ENCODE data around the gene TMEM138. TPM values are rescaled to one million over a fixed set of nuclear protein-coding genes. Genes with fewer than 3 reads are reported as not detected.

Gene TMEM138
- total RNA-seq, 1 experiment from 2014 or later = 43.6 TPM

GRCh38 chr11:61335355-61335710, 26.8 kb upstream of the TMEM138 start:
- no peak for TF ChIP-seq CTCF (conservative IDR thresholded peaks at IDR 0.05)
- H4K20me1 ChIP-seq (ENCODE audit: control insufficient read depth, insufficient read depth, insufficient read length) = no peaks in the 10 kb centered on the region
- no peak overlapping the region for H3K56ac ChIP-seq (ENCODE audit: insufficient read length, low read depth, low read length)
- H4K8ac ChIP-seq (replicated peaks; ENCODE audit: insufficient read length, low read depth, low read length) = no peak overlapping the region
- H2BK120ac ChIP-seq (ENCODE audit: low read depth, low read length, poor library complexity, severe bottlenecking) = no peak overlapping the region
- no peak overlapping the region for H4K5ac ChIP-seq (ENCODE audit: insufficient read length, low read depth, low read length)
- no peaks in the 10 kb centered on the region for H3K27me3 ChIP-seq (ENCODE audit: insufficient read depth, low read length)
- no peak overlapping the region for H3K4ac ChIP-seq (ENCODE audit: low read depth, low read length)
- H2BK12ac ChIP-seq (ENCODE audit: insufficient read length, low read depth, low read length) = no peak overlapping the region
- Mint-ChIP-seq H3K4me3 (no peak overlapping the region), H3K27ac (peak overlapping the region; percentile 61 to 87 (median 79); a peak in 5 of 7 replicates), H3K27me3 (ENCODE audit: low read depth) (no peaks in the 10 kb centered on the region), H3K9me3 (no peaks in the 10 kb centered on the region; a peak in 1 of 5 replicates), H3K36me3 (ENCODE audit: insufficient read depth in 1 of 3, low read depth in 3 of 3) (peaks cover 7 to 32% (median 24%) of the 10 kb centered on the region in 3 experiments; a peak in 6 of 7 replicates), H3K4me1 (peaks cover 39 to 45% of the 10 kb centered on the region in 2 experiments)
- H3K23me2 ChIP-seq (ENCODE audit: insufficient read length, low read depth, low read length, poor library complexity, severe bottlenecking) = peaks cover 13% of the 10 kb centered on the region
- no peak for DNase-seq
- no peak overlapping the region for H3K18ac ChIP-seq (ENCODE audit: insufficient read length, low read depth, low read length)
- H2AFZ ChIP-seq (ENCODE audit: low read length) = no peak overlapping the region
- no peak overlapping the region for H2AK5ac ChIP-seq (ENCODE audit: insufficient read length, low read length)
- no peak overlapping the region for H3K27ac ChIP-seq (ENCODE audit: insufficient read length, low read depth, low read length)
- no peaks in the 10 kb centered on the region for H3K79me1 ChIP-seq (ENCODE audit: insufficient read depth, low read depth, low read length, poor library complexity, severe bottlenecking)
- peaks cover 5% of the 10 kb centered on the region for H3K4me1 ChIP-seq (ENCODE audit: insufficient read depth, low read length)
- H3K9ac ChIP-seq (ENCODE audit: extremely low read depth, insufficient read length, low read length) = peak overlapping the region; percentile 34
- no peak overlapping the region for H3K4me2 ChIP-seq (ENCODE audit: insufficient read depth, insufficient read length, low read length)
- H2BK15ac ChIP-seq (ENCODE audit: low read depth, low read length) = no peak overlapping the region
- no peak overlapping the region for H3K14ac ChIP-seq (ENCODE audit: insufficient read depth, low read length)
- H3K23ac ChIP-seq (ENCODE audit: insufficient read length, low read depth, low read length) = no peak overlapping the region
- no peaks in the 10 kb centered on the region for H3K9me3 ChIP-seq (ENCODE audit: control insufficient read depth, low read depth, low read length)
- no peak overlapping the region for H2BK20ac ChIP-seq (ENCODE audit: low read depth, low read length, poor library complexity, severe bottlenecking)
- no peak overlapping the region for H4K91ac ChIP-seq (ENCODE audit: insufficient read length, low read depth, low read length)
- no CpG with 5 or more reads among the region's 1 CpG for WGBS (ENCODE audit: extremely low coverage, insufficient read length, low lambda C conversion rate)
- H2BK5ac ChIP-seq (ENCODE audit: insufficient read length, low read length) = no peak overlapping the region
- no peak overlapping the region for H3T11ph ChIP-seq (ENCODE audit: low read length)
- H3K79me2 ChIP-seq (ENCODE audit: insufficient read depth, low read length) = peaks cover 18% of the 10 kb centered on the region
